Prostate gland (tissue), 2 donors: ENCODE measurements around the gene BOD1L1. TPM values are rescaled to one million over a fixed set of nuclear protein-coding genes. Genes with fewer than 3 reads are reported as not detected.

Source experiments
- DNase-seq: peaks from one replicate; pipeline ENCODE4 v3.0.0-alpha.2; 2019; ENCODE audit warnings: low spot score
- H3K27ac ChIP-seq, 2 donors: fragments of 200-600 bp; sonication (generic); 2 replicates each; pipeline ENCODE4 v1.5.1; 2017 to 2019
- H3K27me3 ChIP-seq: fragments of 200-600 bp; sonication (generic); replicated peaks from 2 replicates; pipeline ENCODE4 v1.5.1; 2019; ENCODE audit not compliant: insufficient read depth
- H3K36me3 ChIP-seq, 2 donors: fragments of 200-600 bp; sonication (generic); 1 replicate in 1 of 2; 2 replicates in 1 of 2; pipeline versions ENCODE4 v1.5.1 to v1.8.1; 2017 to 2019
- H3K4me1 ChIP-seq: fragments of 200-600 bp; sonication (generic); replicated peaks from 2 replicates; pipeline ENCODE4 v1.5.1; 2019
- H3K4me3 ChIP-seq, 2 donors: fragments of 200-600 bp; sonication (generic); 2 replicates each; pipeline ENCODE4 v1.5.1; 2017 to 2019
- H3K9me3 ChIP-seq: fragments of 200-600 bp; sonication (generic); 2 replicates; pipeline ENCODE4 v1.5.1; 2017
- CTCF ChIP-seq, 4 experiments: fragments of 200-600 bp in 2 of 4; fragments of 450-650 bp in 2 of 4; sonication (generic) in 2 of 4; IDR thresholded peaks; 1 replicate in 3 of 4; 2 replicates in 1 of 4; pipeline ENCODE4 v1.5.1; 2016 to 2019; ENCODE audit warnings: antibody characterized with exemption in 4 of 4, mild to moderate bottlenecking in 2 of 4, moderate library complexity in 2 of 4
- POLR2A ChIP-seq: fragments of 450-650 bp; IDR thresholded peaks from one replicate; pipeline ENCODE4 v1.6.1; 2016; ENCODE audit warnings: antibody characterized with exemption, mild to moderate bottlenecking
- POLR2AphosphoS5 ChIP-seq: sonication (generic); formaldehyde crosslinking; IDR thresholded peaks from one replicate; pipeline ENCODE4 v1.6.1; 2017; ENCODE audit warnings: antibody characterized with exemption
- WGBS: methylation state at CpG from one replicate; pipeline ENCODE4 v1.1.5; 2018; 5-methylcytosine and 5-hydroxymethylcytosine counted together
- intact Hi-C: fragments of 100-400 bp; cut with DNase I; formaldehyde crosslinking; loops from one replicate; pipeline ENCODE4 v1.14.2; 2022
- total RNA-seq, 2 donors: library from RNA; depleted of rRNA; stranded (reverse); fragments of >200 nt; gene quantifications; one replicate each; pipeline ENCODE4 v1.1.0, GENCODE V29; 2016

BOD1L1 gene
- total RNA-seq, 2 donors from 2014 or later = 27.7 to 73.6 TPM

GRCh38 chr4:13534344-13535063 lies 93.0 kb downstream of the BOD1L1 start:
- 8% methylated on average over 30 of the region's 32 CpGs for WGBS
- Histone ChIP-seq H3K4me1 (no peaks in the 10 kb centered on the region), H3K36me3 (no peaks in the 10 kb centered on the region), H3K27me3 (peaks cover 69% of the 10 kb centered on the region), H3K27ac (no peak overlapping the region), H3K9me3 (no peaks in the 10 kb centered on the region), H3K4me3 (no peak overlapping the region)
- DNase-seq = no peak
- TF ChIP-seq POLR2A = no peak
- intact Hi-C loops = no loop called here

- Histone ChIP-seq H3K4me1 (no peaks in the 10 kb centered on the region), H3K36me3 (no peaks in the 10 kb centered on the region), H3K4me3 (no peak overlapping the region), H3K9me3 (no peaks in the 10 kb centered on the region), H3K27me3 (peaks cover 73% of the 10 kb centered on the region), H3K27ac (no peak overlapping the region)
- no peak for TF ChIP-seq POLR2AphosphoS5
- no peak for TF ChIP-seq POLR2A
- TF ChIP-seq CTCF (IDR thresholded peaks at IDR 0.05) = no peak
- DNase-seq = no peak
- 25% methylated on average over 13 of the region's 13 CpGs for WGBS
- intact Hi-C loops = no loop called here
Observed at GRCh38 chr4:13533670-13534343, 93.7 kb downstream of the BOD1L1 start.

- Histone ChIP-seq H3K27me3 (peaks cover 61% of the 10 kb centered on the region), H3K27ac (no peak overlapping the region), H3K4me1 (no peaks in the 10 kb centered on the region), H3K36me3 (no peaks in the 10 kb centered on the region), H3K9me3 (no peaks in the 10 kb centered on the region), H3K4me3 (no peak overlapping the region)
- intact Hi-C loops = no loop called here
- TF ChIP-seq POLR2A = no peak
- TF ChIP-seq CTCF (IDR thresholded peaks at IDR 0.05) = no peak
- TF ChIP-seq POLR2AphosphoS5 = no peak
- no peak for DNase-seq
- WGBS = 34% methylated on average over 8 of the region's 8 CpGs
Observed at GRCh38 chr4:13531625-13531998, 95.9 kb downstream of the BOD1L1 start.

- whole genome bisulfite sequencing = 5% methylated on average over 35 of the region's 35 CpGs
- H3K4me3 ChIP-seq = no peak overlapping the region
- H3K36me3 ChIP-seq = no peaks in the 10 kb centered on the region
- no peak for TF ChIP-seq POLR2A
- no peak for TF ChIP-seq POLR2AphosphoS5
- TF ChIP-seq CTCF (IDR thresholded peaks at IDR 0.05) = no peak
- H3K9me3 ChIP-seq = no peaks in the 10 kb centered on the region
- no peak for DNase-seq
- no peaks in the 10 kb centered on the region for H3K4me1 ChIP-seq
- intact Hi-C loops = no loop called here
- peaks cover 60% of the 10 kb centered on the region for H3K27me3 ChIP-seq
- H3K27ac ChIP-seq = no peak overlapping the region
Observed at GRCh38 chr4:13530823-13531624, 96.5 kb downstream of the BOD1L1 start.

GRCh38 chr4:13529128-13529919 lies 98.2 kb downstream of the BOD1L1 start:
- Histone ChIP-seq H3K4me1 (no peaks in the 10 kb centered on the region), H3K27me3 (peaks cover 60% of the 10 kb centered on the region)
- 14% methylated on average over 37 of the region's 37 CpGs for WGBS

More at GRCh38 chr4:13529128-13529919, 98.2 kb downstream of the BOD1L1 start:
- H3K36me3 ChIP-seq = no peaks in the 10 kb centered on the region
- H3K9me3 ChIP-seq = no peaks in the 10 kb centered on the region
- TF ChIP-seq CTCF (IDR thresholded peaks at IDR 0.05) (no peak), POLR2A (no peak), POLR2AphosphoS5 (no peak)
- DNase-seq = no peak
- no peak overlapping the region for H3K4me3 ChIP-seq
- intact Hi-C loops = no loop called here
- H3K27ac ChIP-seq = no peak overlapping the region
